Lower leg skin (tissue), 3 donors: ENCODE results near the gene DAO.

Source experiments
- CTCF ChIP-seq, 3 donors: fragments of 450-650 bp; IDR thresholded peaks; one replicate each; pipeline ENCODE4 v1.5.1; 2016; ENCODE audit warnings: antibody characterized with exemption in 3 of 3, mild to moderate bottlenecking in 3 of 3, moderate library complexity in 2 of 3
- POLR2A ChIP-seq, 2 donors: fragments of 450-650 bp; IDR thresholded peaks; one replicate each; pipeline ENCODE4 v1.6.1; 2016 to 2017; ENCODE audit warnings: antibody characterized with exemption in 2 of 2, mild to moderate bottlenecking in 1 of 2, moderate library complexity in 1 of 2

GRCh38 chr12:108837239-108837638, 42.7 kb upstream of the DAO start:
- TF ChIP-seq CTCF (IDR thresholded peaks at IDR 0.05) (no peak), POLR2A (IDR thresholded peaks at IDR 0.05) (no peak)
